ENCODE data around the gene PTPRN2. TPM values are rescaled to one million over a fixed set of nuclear protein-coding genes. Genes with fewer than 3 reads are reported as not detected.

The PTPRN2 gene
- total RNA-seq, 1 experiment from 2014 or later, result 0.11 TPM

- Histone ChIP-seq H3K4me1 (ENCODE audit: insufficient read depth, low read length, poor library complexity, severe bottlenecking) (no peaks in the 10 kb centered on the region), H3K36me3 (ENCODE audit: insufficient read depth, low read length, poor library complexity, severe bottlenecking) (no peaks in the 10 kb centered on the region), H3K27ac (ENCODE audit: low read depth, low read length, poor library complexity, severe bottlenecking) (no peak overlapping the region), H3K4me3 (ENCODE audit: low read depth, low read length, poor library complexity, severe bottlenecking) (no peak overlapping the region), H3K27me3 (replicated peaks; ENCODE audit: insufficient read depth, low read depth, low read length, poor library complexity) (no peaks in the 10 kb centered on the region), H3K9me3 (ENCODE audit: low read depth, low read length, poor library complexity, severe bottlenecking) (peaks cover 3% of the 10 kb centered on the region)
- intact Hi-C loops (cut with micrococcal nuclease; ENCODE audit: unreplicated experiment), result no loop called here
- BruUV-seq (replicated peaks), result no TSS peak
- TF ChIP-seq CTCF (conservative IDR thresholded peaks at IDR 0.05; ENCODE audit: low read depth, low read length), result no peak
- TF ChIP-seq EZH2 (IDR thresholded peaks at IDR 0.05; ENCODE audit: borderline replicate concordance, low read depth, low read length, poor library complexity, severe bottlenecking), result no peak
- ChIA-PET CTCF (no interaction called here), POLR2A (ENCODE audit: low non-redundant PET) (no interaction called here)
- no peak for DNase-seq (ENCODE audit: low spot score)
Measured at GRCh38 chr7:158029509-158029908, 558.1 kb downstream of the PTPRN2 start.

- H3K4me1 ChIP-seq (ENCODE audit: insufficient read depth, low read length, poor library complexity, severe bottlenecking), result no peaks in the 10 kb centered on the region
- no peaks in the 10 kb centered on the region for H3K36me3 ChIP-seq (ENCODE audit: insufficient read depth, low read length, poor library complexity, severe bottlenecking)
- ChIA-PET CTCF (no interaction called here), POLR2A (ENCODE audit: low non-redundant PET) (no interaction called here)
- peaks cover 3% of the 10 kb centered on the region for H3K9me3 ChIP-seq (ENCODE audit: low read depth, low read length, poor library complexity, severe bottlenecking)
- no peak overlapping the region for H3K4me3 ChIP-seq (ENCODE audit: low read depth, low read length, poor library complexity, severe bottlenecking)
- no peak overlapping the region for H3K27ac ChIP-seq (ENCODE audit: low read depth, low read length, poor library complexity, severe bottlenecking)
- TF ChIP-seq EZH2 (IDR thresholded peaks at IDR 0.05; ENCODE audit: borderline replicate concordance, low read depth, low read length, poor library complexity, severe bottlenecking) (no peak), CTCF (conservative IDR thresholded peaks at IDR 0.05; ENCODE audit: low read depth, low read length) (no peak)
- intact Hi-C loops (cut with micrococcal nuclease; ENCODE audit: unreplicated experiment), result no loop called here
- no peaks in the 10 kb centered on the region for H3K27me3 ChIP-seq (replicated peaks; ENCODE audit: insufficient read depth, low read depth, low read length, poor library complexity)
- no TSS peak for BruUV-seq (replicated peaks)
- DNase-seq (ENCODE audit: low spot score), result no peak
Measured at GRCh38 chr7:158028971-158029370, 558.7 kb downstream of the PTPRN2 start.

GRCh38 chr7:158028290-158028941 is 559.2 kb downstream of the PTPRN2 start:
- ChIA-PET CTCF (no interaction called here), POLR2A (ENCODE audit: low non-redundant PET) (no interaction called here)
- Histone ChIP-seq H3K36me3 (ENCODE audit: insufficient read depth, low read length, poor library complexity, severe bottlenecking) (no peaks in the 10 kb centered on the region), H3K27me3 (replicated peaks; ENCODE audit: insufficient read depth, low read depth, low read length, poor library complexity) (no peaks in the 10 kb centered on the region), H3K9me3 (ENCODE audit: low read depth, low read length, poor library complexity, severe bottlenecking) (peaks cover 3% of the 10 kb centered on the region), H3K27ac (ENCODE audit: low read depth, low read length, poor library complexity, severe bottlenecking) (no peak overlapping the region), H3K4me1 (ENCODE audit: insufficient read depth, low read length, poor library complexity, severe bottlenecking) (no peaks in the 10 kb centered on the region), H3K4me3 (ENCODE audit: low read depth, low read length, poor library complexity, severe bottlenecking) (no peak overlapping the region)
- TF ChIP-seq CTCF (conservative IDR thresholded peaks at IDR 0.05; ENCODE audit: low read depth, low read length) (no peak), EZH2 (IDR thresholded peaks at IDR 0.05; ENCODE audit: borderline replicate concordance, low read depth, low read length, poor library complexity, severe bottlenecking) (no peak)
- no TSS peak for BruUV-seq (replicated peaks)
- intact Hi-C loops (cut with micrococcal nuclease; ENCODE audit: unreplicated experiment), result no loop called here
- no peak for DNase-seq (ENCODE audit: low spot score)

All from A673 (cell line).